PC-9 (cell line): ENCODE measurements around the gene C2CD3. TPM values are rescaled to one million over a fixed set of nuclear protein-coding genes. Genes with fewer than 3 reads are reported as not detected.

ENCODE experiments used
- BruUV-seq: library from RNA; stranded (reverse); fragments of 400-500 nt; replicated peaks from 2 replicates; lab custom pipeline; 2021; lab: Mats Ljungman, UMichigan
- CTCF ChIA-PET: fragments of 300-600 bp; sonication (Branson Sonifier 250); formaldehyde crosslinking; loops from one replicate; lab custom pipeline; 2022; ENCODE audit warnings: antibody characterized with exemption; lab: Charles Lee
- POLR2A ChIA-PET: fragments of 300-600 bp; sonication (Branson Sonifier 250); formaldehyde crosslinking; loops from one replicate; lab custom pipeline; 2022; ENCODE audit warnings: antibody characterized with exemption; ENCODE audit not compliant: unreplicated experiment; lab: Charles Lee
- DNase-seq, 2 experiments: peaks; one replicate each; pipeline versions ENCODE4 v3.0.0 to v3.0.0-alpha.2; 2015 to 2022; ENCODE audit warnings: mixed read lengths in 1 of 2
- H2AFZ ChIP-seq: fragments of 200-600 bp; sonication (generic); 2 replicates; pipeline ENCODE4 v1.8.1; 2017; ENCODE audit warnings: antibody characterized with exemption
- H3F3A ChIP-seq: fragments of 200-600 bp; sonication (generic); 2 replicates; pipeline ENCODE4 v1.8.1; 2017; ENCODE audit warnings: antibody characterized with exemption, mild to moderate bottlenecking, low read depth; ENCODE audit not compliant: insufficient read depth
- H3K27ac ChIP-seq: fragments of 200-600 bp; sonication (generic); 2 replicates; pipeline ENCODE4 v1.6.1; 2016; ENCODE audit warnings: mixed run types
- H3K27me3 ChIP-seq: fragments of 200-600 bp; sonication (generic); 2 replicates; pipeline ENCODE4 v1.6.1; 2016; ENCODE audit warnings: low read depth, mixed run types; ENCODE audit not compliant: insufficient read depth
- H3K36me3 ChIP-seq: fragments of 200-600 bp; sonication (generic); 2 replicates; pipeline ENCODE4 v1.6.1; 2016; ENCODE audit warnings: low read depth, mixed run types
- H3K4me1 ChIP-seq: fragments of 200-600 bp; sonication (generic); replicated peaks from 2 replicates; pipeline ENCODE4 v1.6.1; 2016; ENCODE audit warnings: mixed run types; ENCODE audit not compliant: insufficient read depth
- H3K4me2 ChIP-seq: fragments of 200-600 bp; sonication (generic); 2 replicates; pipeline ENCODE4 v1.6.1; 2017; ENCODE audit warnings: mixed run types
- H3K4me3 ChIP-seq: fragments of 200-600 bp; sonication (generic); 2 replicates; pipeline ENCODE4 v1.6.1; 2016; ENCODE audit warnings: mixed run types
- H3K79me2 ChIP-seq: fragments of 200-600 bp; sonication (generic); 2 replicates; pipeline ENCODE4 v1.6.1; 2017; ENCODE audit warnings: low read depth, mixed run types
- H3K9me2 ChIP-seq: fragments of 200-600 bp; sonication (generic); 2 replicates; pipeline ENCODE4 v1.8.1; 2017; ENCODE audit warnings: mild to moderate bottlenecking; ENCODE audit not compliant: insufficient read depth
- H3K9me3 ChIP-seq: fragments of 200-600 bp; sonication (generic); 2 replicates; pipeline ENCODE4 v1.8.1; 2016; ENCODE audit warnings: low read depth; ENCODE audit not compliant: insufficient read depth
- H4K20me1 ChIP-seq: fragments of 200-600 bp; sonication (generic); 2 replicates; pipeline ENCODE4 v1.8.1; 2017; ENCODE audit not compliant: insufficient read depth
- EZH2 ChIP-seq: fragments of 200-600 bp; sonication (generic); IDR thresholded peaks from 2 replicates; pipeline ENCODE4 v1.8.0; 2017; ENCODE audit warnings: antibody characterized with exemption, low read depth
- intact Hi-C: fragments of 100-400 bp; cut with micrococcal nuclease; formaldehyde crosslinking; loops from one replicate; pipeline ENCODE4 v1.10.0; 2022; ENCODE audit not compliant: unreplicated experiment
- total RNA-seq: library from RNA; stranded (reverse); gene quantifications from 2 replicates; pipeline ENCODE4 v1.2.3, GENCODE V29; 2021
- TF ChIP-seq, protein P1 (sequence below): fragments of 200-600 bp; sonication (generic); conservative IDR thresholded peaks from 2 replicates; pipeline ENCODE4 v1.6.1; 2017; ENCODE audit warnings: mixed run types, antibody characterized with exemption, mild to moderate bottlenecking, moderate library complexity

The C2CD3 gene
- total RNA-seq, 1 experiment from 2014 or later = 50.0 TPM

DNA sequence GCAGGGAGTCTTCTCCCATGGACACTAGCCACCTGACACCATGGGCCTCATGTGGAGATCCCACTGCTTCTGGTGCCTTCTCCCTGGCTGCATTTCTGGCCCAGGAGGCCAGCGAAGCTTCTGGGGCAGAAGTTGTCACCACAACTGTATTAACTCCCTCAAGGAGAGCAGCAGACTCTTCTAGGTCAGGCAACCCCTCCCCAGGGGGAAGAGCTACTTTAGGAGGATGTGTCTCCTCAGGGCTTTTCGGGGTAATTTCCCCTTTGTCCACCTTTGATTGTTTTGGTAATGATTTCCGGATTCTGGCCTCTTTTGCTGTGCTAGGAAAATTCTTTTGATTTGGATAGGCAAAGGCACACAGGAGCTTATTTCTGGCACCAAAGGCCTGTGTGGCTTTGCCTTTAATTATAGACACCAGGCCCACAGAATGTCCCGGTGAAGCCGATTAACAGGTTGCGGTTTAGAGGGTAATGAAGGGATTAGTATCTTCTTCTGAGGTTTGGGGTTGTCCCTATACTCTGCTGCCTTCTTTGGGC lies 179.3 kb downstream of the C2CD3 start:
- POLR2A ChIA-PET = interaction anchor here (0.6 kb wide), 1 partner anchor 11 kb away, joined by 3 read pairs; no protein-coding TSS in a partner anchor
- DNase-seq = no peak

DNA sequence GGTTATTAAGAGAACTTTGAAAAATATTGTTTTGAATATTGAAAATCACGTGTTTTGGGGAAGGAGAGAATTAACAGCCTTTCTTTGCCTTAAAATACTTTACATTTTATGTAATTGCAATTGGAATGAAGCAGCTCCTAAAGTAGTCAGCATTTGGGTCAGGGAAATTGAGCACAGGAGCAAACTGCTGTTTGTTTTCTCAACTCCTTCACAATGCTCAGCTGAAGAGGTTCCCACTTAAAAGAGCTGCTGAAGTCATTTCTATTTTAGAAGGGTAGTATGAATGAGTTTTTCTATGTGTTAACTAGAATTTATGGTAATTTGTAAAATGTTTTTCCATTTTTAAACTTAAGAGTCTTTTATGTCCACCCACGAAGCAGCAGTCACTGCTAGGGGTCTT lies 180.1 kb downstream of the C2CD3 start:
- Histone ChIP-seq H4K20me1 (no peaks in the 10 kb centered on the region), H3K9me2 (no peaks in the 10 kb centered on the region), H2AFZ (no peak overlapping the region), H3K27ac (no peak overlapping the region), H3K79me2 (no peaks in the 10 kb centered on the region), H3K4me2 (no peak overlapping the region), H3K27me3 (no peaks in the 10 kb centered on the region), H3K4me3 (no peak overlapping the region), H3F3A (0 out of 2 replicates have a peak, but pooled peaks cover 2% of the 10 kb centered on the region), H3K36me3 (no peaks in the 10 kb centered on the region), H3K9me3 (no peaks in the 10 kb centered on the region), H3K4me1 (0 out of 2 replicates have a peak, but pooled peaks cover 6% of the 10 kb centered on the region)
- TF ChIP-seq, protein P1, sequence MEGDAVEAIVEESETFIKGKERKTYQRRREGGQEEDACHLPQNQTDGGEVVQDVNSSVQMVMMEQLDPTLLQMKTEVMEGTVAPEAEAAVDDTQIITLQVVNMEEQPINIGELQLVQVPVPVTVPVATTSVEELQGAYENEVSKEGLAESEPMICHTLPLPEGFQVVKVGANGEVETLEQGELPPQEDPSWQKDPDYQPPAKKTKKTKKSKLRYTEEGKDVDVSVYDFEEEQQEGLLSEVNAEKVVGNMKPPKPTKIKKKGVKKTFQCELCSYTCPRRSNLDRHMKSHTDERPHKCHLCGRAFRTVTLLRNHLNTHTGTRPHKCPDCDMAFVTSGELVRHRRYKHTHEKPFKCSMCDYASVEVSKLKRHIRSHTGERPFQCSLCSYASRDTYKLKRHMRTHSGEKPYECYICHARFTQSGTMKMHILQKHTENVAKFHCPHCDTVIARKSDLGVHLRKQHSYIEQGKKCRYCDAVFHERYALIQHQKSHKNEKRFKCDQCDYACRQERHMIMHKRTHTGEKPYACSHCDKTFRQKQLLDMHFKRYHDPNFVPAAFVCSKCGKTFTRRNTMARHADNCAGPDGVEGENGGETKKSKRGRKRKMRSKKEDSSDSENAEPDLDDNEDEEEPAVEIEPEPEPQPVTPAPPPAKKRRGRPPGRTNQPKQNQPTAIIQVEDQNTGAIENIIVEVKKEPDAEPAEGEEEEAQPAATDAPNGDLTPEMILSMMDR = no peak
- no peak for TF ChIP-seq EZH2
- DNase-seq = no peak
- intact Hi-C loops = no loop called here
- ChIA-PET POLR2A (no interaction called here), CTCF (no interaction called here)
- no TSS peak for BruUV-seq

More for the DNA sequence above, 179.3 kb downstream of the C2CD3 start:
- no TSS peak for BruUV-seq
- Histone ChIP-seq H3K4me1 (0 out of 2 replicates have a peak, but pooled peaks cover 6% of the 10 kb centered on the region), H3K79me2 (no peaks in the 10 kb centered on the region), H3K27me3 (no peaks in the 10 kb centered on the region), H2AFZ (no peak overlapping the region), H4K20me1 (no peaks in the 10 kb centered on the region), H3K9me2 (no peaks in the 10 kb centered on the region), H3K36me3 (no peaks in the 10 kb centered on the region), H3F3A (0 out of 2 replicates have a peak, but pooled peaks cover 2% of the 10 kb centered on the region), H3K9me3 (no peaks in the 10 kb centered on the region), H3K4me3 (no peak overlapping the region), H3K4me2 (no peak overlapping the region), H3K27ac (no peak overlapping the region)
- CTCF ChIA-PET = interaction anchor here (0.6 kb wide), 1 partner anchor 444 kb away, joined by 12 read pairs; no protein-coding TSS in a partner anchor
- intact Hi-C loops = no loop called here
- TF ChIP-seq EZH2 = no peak
- TF ChIP-seq, protein P1 = no peak

DNA sequence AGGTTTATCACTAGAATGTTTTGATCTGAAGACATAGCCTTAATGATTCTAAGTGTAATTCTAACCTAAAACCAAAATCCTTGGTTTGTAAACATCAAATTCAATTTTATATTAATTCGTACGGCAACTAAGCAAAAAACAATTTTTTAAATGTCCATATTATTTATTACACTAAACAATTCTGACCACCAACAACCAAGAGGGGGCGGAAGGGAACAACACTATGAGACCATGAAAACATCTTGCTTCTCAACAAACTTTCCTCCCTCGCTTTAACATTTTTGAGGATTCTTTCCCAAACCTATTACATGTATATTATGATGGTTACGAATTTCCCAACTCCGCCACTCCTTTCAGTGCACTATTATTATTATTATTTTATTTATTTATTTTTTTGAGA lies 181.6 kb downstream of the C2CD3 start:
- Histone ChIP-seq H3K9me2 (no peaks in the 10 kb centered on the region), H3F3A (0 out of 2 replicates have a peak, but pooled peaks cover 9% of the 10 kb centered on the region), H3K4me1 (peaks cover 1% of the 10 kb centered on the region), H3K27ac (no peak overlapping the region), H3K4me2 (no peak overlapping the region), H4K20me1 (no peaks in the 10 kb centered on the region), H2AFZ (no peak overlapping the region), H3K9me3 (no peaks in the 10 kb centered on the region), H3K36me3 (no peaks in the 10 kb centered on the region), H3K27me3 (no peaks in the 10 kb centered on the region), H3K4me3 (no peak overlapping the region), H3K79me2 (no peaks in the 10 kb centered on the region)
- no TSS peak for BruUV-seq
- TF ChIP-seq, protein P1 = peak; percentile 60
- TF ChIP-seq EZH2 = no peak
- CTCF ChIA-PET = no interaction called here
- intact Hi-C loops = no loop called here
- no peak for DNase-seq
- POLR2A ChIA-PET = no interaction called here
